ENCODE data around the gene E2F4. TPM values are rescaled to one million over a fixed set of nuclear protein-coding genes. Genes with fewer than 3 reads are reported as not detected.

The E2F4 gene
- total and polyA plus RNA-seq, 9 of the 15 experiments (the other 6 are each of a cell fraction or from before 2014, with no cell fraction given), result 9.7 to 139 (median 106) TPM

DNA sequence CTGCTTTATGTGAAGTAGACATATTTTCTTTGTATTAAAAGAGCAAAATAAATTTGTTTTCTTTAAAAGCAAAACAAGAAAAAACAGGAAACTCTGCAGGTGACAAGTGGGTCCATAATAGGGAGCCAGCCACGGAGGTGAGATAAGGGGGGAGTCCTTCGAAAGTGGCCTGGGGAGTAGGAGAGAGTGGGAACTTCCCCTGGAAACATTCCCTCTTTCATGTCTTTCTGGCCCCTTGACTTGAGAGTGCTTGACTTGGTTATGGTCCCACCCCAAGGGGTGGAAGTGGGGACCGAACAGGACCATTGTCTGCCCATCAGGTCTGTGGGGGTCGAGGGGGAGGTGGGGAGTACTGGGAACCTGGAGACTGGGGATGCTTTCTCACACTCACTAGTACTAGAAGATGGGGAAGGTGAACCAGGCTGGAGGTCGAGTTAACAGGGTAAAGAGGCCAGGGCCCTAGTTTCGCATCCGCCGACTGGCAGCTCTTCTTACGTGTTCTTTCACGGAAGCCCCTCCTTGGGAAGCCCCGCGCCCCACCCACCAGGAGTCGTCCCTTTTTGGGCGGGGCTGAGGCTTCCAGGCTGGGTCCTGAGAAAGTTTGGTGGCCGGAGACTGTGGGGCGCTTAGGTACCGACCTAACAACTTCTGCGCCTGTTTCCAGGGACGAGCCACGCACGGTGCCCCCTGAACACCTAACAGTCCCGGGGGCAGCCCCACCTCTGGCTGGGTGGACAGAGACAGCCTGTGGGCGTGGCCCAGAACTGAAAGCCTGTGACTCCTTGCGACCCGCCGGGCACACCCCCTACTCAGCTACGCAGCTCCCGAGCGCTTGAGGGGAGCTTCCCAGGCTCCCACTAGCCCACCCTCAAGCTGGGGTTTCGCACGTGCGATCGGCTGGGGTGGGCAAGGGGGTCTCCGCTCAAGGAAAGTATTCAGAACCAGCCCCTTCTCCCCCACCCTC lies 33.0 kb upstream of the E2F4 start (continued):
- TF ChIP-seq, protein P1, sequence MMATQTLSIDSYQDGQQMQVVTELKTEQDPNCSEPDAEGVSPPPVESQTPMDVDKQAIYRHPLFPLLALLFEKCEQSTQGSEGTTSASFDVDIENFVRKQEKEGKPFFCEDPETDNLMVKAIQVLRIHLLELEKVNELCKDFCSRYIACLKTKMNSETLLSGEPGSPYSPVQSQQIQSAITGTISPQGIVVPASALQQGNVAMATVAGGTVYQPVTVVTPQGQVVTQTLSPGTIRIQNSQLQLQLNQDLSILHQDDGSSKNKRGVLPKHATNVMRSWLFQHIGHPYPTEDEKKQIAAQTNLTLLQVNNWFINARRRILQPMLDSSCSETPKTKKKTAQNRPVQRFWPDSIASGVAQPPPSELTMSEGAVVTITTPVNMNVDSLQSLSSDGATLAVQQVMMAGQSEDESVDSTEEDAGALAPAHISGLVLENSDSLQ (IDR thresholded peaks at IDR 0.05), result no peak
- TF ChIP-seq NCOA4 (IDR thresholded peaks at IDR 0.05; ENCODE audit: partially characterized antibody) (no peak), TRIM24 (IDR thresholded peaks at IDR 0.05) (no peak)

DNA sequence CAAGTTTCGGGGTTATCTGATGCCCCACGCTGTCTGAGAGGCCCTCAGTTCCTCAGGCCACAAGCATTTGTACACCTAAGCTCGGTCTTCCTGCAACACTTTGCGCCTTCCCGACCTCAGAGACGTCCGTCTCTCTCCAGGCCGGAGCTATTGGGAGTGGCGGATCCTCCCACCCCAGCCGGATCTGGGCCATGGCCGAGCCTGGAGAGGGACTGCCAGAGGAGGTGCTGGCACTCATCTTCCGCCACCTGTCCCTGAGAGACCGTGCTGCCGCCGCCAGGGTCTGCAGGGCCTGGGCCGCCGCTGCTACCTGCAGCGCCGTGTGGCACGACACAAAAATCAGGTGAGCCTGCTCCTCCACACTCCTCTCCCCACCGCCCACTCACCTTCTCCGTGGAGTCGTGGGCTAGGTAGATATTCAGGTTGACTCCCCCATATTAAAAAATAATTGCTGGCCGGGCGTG lies 30.3 kb upstream of the E2F4 start:
- intact Hi-C loops (cut with micrococcal nuclease), result no loop called here
- CTCF ChIA-PET (ENCODE audit: low intra/inter-chr PET ratio), result interaction anchor here (0.6 kb wide), 1 partner anchor 28 kb away, joined by 3 read pairs; the partner anchor contains the start of gene EXOC3L1

More for the DNA sequence above, 30.3 kb upstream of the E2F4 start:
- no peak for TF ChIP-seq ZNF239 (CRISPR knock-in tag; IDR thresholded peaks at IDR 0.05)
- TF ChIP-seq, protein P2, sequence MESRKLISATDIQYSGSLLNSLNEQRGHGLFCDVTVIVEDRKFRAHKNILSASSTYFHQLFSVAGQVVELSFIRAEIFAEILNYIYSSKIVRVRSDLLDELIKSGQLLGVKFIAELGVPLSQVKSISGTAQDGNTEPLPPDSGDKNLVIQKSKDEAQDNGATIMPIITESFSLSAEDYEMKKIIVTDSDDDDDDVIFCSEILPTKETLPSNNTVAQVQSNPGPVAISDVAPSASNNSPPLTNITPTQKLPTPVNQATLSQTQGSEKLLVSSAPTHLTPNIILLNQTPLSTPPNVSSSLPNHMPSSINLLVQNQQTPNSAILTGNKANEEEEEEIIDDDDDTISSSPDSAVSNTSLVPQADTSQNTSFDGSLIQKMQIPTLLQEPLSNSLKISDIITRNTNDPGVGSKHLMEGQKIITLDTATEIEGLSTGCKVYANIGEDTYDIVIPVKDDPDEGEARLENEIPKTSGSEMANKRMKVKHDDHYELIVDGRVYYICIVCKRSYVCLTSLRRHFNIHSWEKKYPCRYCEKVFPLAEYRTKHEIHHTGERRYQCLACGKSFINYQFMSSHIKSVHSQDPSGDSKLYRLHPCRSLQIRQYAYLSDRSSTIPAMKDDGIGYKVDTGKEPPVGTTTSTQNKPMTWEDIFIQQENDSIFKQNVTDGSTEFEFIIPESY (CRISPR knock-in tag; IDR thresholded peaks at IDR 0.05), result 0 out of 2 replicates have a peak, but pooled peaks have one; percentile 30
- no peak for TF ChIP-seq HNRNPK (IDR thresholded peaks at IDR 0.05; ENCODE audit: low read depth, low read length, poor library complexity, severe bottlenecking)
- no peak overlapping the region for H2AFZ ChIP-seq (ENCODE audit: low read depth, low read length)
- no peaks in the 10 kb centered on the region for H3K27me3 ChIP-seq (ENCODE audit: control insufficient read depth in 2 of 2, insufficient read depth in 2 of 2, low read length in 2 of 2)
- WGBS (ENCODE audit: insufficient coverage, low coverage, missing lambda C conversion rate), result 81% methylated on average over 25 of the region's 25 CpGs
- H3K4me1 ChIP-seq (replicated peaks in 1 of 2; ENCODE audit: control insufficient read depth in 2 of 2, insufficient read depth in 2 of 2, low read length in 2 of 2), result peaks cover 27 to 76% of the 10 kb centered on the region in 2 experiments
- H4K20me1 ChIP-seq (replicated peaks; ENCODE audit: control insufficient read depth, insufficient read depth, low read length), result peaks cover 9% of the 10 kb centered on the region
- POLR2A ChIA-PET, result interaction anchor here (0.7 kb wide), 1 partner anchor 151 kb away, joined by 3 read pairs; no protein-coding TSS in a partner anchor
- peak overlapping the region; percentile 33 to 78; a peak in 3 of 4 replicates for H3K9ac ChIP-seq (ENCODE audit: insufficient read depth in 1 of 2, low read depth in 2 of 2, low read length in 2 of 2)
- peak overlapping the region; percentile 31; the same call in 2 of the 3 replicates for H3K27ac ChIP-seq (ENCODE audit: extremely low read depth, low read depth, low read length)
- FAIRE-seq, result no peak
- in situ Hi-C loops (cut with MboI), result loop anchor here (25.0 kb wide), 1 partner anchor 199 kb away; the partner anchor contains the start of gene CES3
- no peak for DNase-seq (ENCODE audit: extremely low read depth in 1 of 4, low spot score in 3 of 4)
- H3K4me2 ChIP-seq (ENCODE audit: insufficient read depth, low read length), result peak overlapping the region; percentile 87; the same call in 1 of the 2 replicates
- BruUV-seq (replicated peaks), result no TSS peak
- H3K79me2 ChIP-seq (ENCODE audit: control insufficient read depth, insufficient read depth, low read length), result peaks cover 28% of the 10 kb centered on the region
- H3K4me3 ChIP-seq, result 0 out of 2 replicates have a peak overlapping the region, but pooled peaks have one; percentile 73
- H3K36me3 ChIP-seq (ENCODE audit: control insufficient read depth, insufficient read depth, low read length), result 0 out of 3 replicates have a peak, but pooled peaks cover 5% of the 10 kb centered on the region
- H3K9me3 ChIP-seq (replicated peaks; ENCODE audit: control insufficient read depth, insufficient read depth, low read depth, low read length), result no peaks in the 10 kb centered on the region
- no peaks in the 10 kb centered on the region for H3K9me1 ChIP-seq (ENCODE audit: control insufficient read depth, insufficient read depth, low read length)
- ATAC-seq, result no peak
